Measurements from ENCODE around the gene LEUTX.

- TF ChIP-seq CTCF (IDR thresholded peaks at IDR 0.05) = no peak
- no peak for TF ChIP-seq EZH2 (IDR thresholded peaks at IDR 0.05; ENCODE audit: borderline replicate concordance, insufficient read depth, low read depth, low read length, poor library complexity, severe bottlenecking)
These were observed 48.6 kb downstream of the LEUTX start for GRCh38 chr19:39827216-39827615.

Measured in B cell (primary cell).